TTC549 (cell line): Measurements from ENCODE around the gene THNSL1.
"Not testable (repeated sequence)": the region's sequence is repeated elsewhere in the genome, so short reads cannot be mapped to it uniquely, and the experiment has no call there.

ENCODE experiments used
- FAIRE-seq: peaks from 2 replicates; lab custom pipeline; 2012; peaks lifted over from hg19 to GRCh38; lab: Jason Lieb, UNC

THNSL1 gene

GRCh38 chr10:25011591-25011990, 4.8 kb upstream of the THNSL1 start:
- not testable (repeated sequence) for FAIRE-seq

DNA sequence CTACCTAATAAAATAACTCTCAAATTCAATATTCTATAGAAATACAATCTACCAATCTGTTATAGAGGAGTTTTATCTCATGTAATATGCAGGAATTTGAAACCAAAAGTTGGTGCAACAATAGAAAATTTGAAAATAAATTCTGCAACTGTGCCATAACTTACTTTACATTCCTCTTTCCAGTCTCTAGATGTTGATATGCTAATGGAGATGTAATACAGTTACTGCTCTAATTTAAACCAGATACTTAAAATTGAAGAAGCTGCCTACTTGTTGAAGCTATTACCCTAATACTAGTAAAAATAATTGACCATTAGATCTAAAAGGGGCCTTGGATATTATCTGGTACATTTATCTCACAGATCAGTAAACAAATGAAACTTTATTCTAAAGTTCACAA, 1.8 kb upstream of the THNSL1 start:
- no peak for FAIRE-seq

DNA sequence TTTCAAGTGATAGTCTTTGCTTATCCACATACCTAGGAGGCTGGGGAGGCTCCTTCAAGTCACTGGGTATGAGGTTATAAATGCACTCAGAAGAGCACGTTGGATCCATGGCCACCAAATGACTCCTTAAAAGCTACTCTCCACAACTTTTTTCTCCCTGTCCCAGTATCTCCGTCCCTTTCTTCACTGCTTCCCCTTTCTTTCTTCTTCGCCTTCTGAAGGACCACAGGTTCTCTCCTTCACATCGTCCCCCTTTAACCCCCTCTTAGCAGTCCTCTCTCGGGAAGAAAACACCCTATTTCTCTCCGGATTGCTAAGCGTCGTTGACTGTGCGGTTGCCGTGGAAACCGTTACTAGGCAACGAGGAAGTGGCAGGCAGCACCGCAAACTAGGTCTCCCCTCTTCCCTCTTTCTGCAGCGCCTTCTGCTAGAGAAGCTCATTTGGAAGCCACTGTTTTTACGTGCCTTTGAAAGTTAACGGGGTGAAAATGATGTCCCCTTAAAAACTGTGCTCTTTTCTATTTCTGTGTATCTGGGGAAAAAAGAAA, 510 bp upstream of the THNSL1 start, which contains the start of gene ENKUR:
Gene ENKUR, minus strand, starts transcription at position 331 of the 548 bp plus-strand sequence. Its CDS starts 222 bp downstream, at position 109.
- no peak for FAIRE-seq

DNA sequence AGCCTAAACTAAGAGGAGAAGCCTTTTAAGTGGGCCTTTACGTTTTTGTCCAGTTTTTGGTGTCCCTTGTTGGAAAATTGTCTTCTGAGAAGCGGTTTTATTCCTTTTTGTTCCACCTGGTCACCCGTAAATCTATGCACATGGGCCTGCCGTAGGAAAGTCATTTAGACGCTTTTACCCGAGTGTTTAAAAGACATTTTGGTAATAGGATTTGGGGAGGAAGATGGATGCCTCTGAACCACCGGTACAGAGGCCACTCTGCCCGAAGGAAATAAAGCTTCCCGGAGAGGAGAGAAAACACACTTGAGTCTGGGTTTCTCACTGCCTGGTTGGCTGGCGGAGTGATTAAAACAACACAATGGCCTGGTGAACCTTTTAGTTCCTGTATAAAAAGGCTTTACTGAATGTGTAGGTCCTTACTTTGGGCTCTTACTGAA, 760 bp downstream of the THNSL1 start:
- FAIRE-seq, result no peak

DNA sequence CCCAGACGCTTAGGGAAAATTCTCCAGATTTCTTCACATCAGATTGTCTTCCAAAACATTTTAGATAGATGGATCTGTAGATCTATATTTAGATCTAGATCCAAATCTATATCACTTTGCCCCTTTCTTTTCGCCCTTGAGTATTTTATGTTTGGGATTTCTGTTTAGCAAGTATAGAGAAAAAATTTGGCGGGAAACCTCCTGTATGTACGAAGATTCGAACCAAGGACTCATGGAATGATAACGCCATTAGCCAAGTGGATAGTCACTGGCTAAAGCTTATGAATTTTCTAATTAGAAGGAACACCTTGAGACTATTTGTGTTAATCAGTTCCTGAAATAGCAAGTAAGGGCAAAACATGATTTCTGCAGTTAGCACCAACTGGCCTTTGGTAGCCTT, 1.2 kb downstream of the THNSL1 start:
- FAIRE-seq, result no peak

DNA sequence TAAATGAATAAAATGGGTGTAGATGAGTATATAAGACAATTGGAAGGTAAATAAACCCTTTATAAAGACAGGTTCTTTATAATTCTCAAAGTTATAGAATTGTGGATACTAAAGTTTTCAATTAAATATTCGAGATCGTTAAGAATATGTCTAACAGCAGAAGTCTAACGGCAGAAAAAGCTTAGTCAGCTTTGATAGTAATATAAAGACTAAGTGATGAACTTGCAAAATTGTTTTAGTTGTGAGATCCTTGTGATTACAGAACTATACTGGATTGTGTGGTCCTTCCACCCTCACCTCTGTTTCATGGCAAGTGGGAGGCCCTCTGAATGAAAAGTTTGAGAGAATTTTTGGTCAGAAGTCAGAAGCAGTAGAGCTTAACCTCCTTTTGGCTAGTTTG, 2.3 kb downstream of the THNSL1 start:
- FAIRE-seq, result no peak

- FAIRE-seq, result no peak
These were observed 6.9 kb downstream of the THNSL1 start for GRCh38 chr10:25023278-25023677.

GRCh38 chr10:25024528-25024927, 8.1 kb downstream of the THNSL1 start:
- no peak for FAIRE-seq

DNA sequence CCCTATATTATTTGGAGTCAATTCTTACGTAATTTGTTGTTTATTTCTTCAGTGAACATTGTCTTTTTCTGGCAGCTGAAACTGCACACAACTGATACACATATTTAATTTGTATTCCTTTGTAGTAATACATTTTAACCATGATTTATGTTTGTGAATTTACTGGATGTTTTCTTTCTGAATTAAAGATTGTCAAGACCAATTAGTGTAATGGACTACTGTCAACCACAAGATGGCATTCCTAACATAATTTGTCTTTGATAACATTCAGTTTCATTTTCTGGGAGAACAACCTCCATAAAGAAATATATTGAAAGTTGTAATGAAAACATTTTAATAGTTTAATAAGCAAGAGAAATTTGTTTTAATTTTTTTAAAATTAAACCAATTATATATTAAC, 10.1 kb downstream of the THNSL1 start:
- no peak for FAIRE-seq

- FAIRE-seq, result no peak
These were observed 12.3 kb downstream of the THNSL1 start for GRCh38 chr10:25028711-25029110.

- FAIRE-seq, result no peak
These were observed 13.1 kb downstream of the THNSL1 start for GRCh38 chr10:25029519-25029918.

GRCh38 chr10:25036381-25036780, 20.0 kb downstream of the THNSL1 start:
- no peak for FAIRE-seq

DNA sequence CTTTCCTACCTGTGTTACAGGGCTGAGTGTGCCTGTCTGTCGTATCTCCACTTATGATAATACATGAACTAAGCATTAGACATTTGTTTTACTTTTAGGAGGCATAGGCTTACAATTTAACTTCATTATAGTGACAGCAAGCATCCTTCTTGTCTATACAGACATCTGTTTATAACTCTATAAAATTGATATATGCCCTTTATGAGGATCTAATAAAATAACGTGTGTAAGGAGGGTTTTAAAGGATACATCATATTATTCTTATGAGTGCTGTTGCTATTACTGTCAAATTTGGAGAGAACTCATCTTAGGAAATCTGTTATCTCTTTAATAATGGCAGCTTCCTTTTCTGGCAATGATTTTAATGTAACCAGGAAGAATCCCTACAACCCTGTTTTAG, 21.9 kb downstream of the THNSL1 start:
- FAIRE-seq, result no peak

DNA sequence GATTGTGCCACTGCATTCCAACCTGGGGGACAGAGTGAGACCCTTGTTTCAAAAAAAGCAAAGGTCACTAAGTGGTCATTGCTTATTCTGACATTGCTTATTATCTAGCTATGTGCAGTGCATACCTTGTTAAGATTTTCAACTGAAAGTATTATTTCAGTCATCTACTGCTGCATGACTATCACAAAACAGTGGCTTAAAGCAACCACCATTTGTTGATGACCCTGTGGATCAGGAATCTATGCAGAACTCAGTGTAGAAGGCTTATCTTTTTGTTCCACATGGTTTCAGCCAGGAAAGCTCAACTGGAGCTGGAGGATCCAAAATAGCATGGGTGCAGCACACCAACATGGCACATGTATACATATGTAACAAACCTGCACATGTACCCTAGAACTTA, 23.1 kb downstream of the THNSL1 start:
- no peak for FAIRE-seq

- FAIRE-seq, result no peak
These were observed 30.2 kb downstream of the THNSL1 start for GRCh38 chr10:25046641-25047040.

DNA sequence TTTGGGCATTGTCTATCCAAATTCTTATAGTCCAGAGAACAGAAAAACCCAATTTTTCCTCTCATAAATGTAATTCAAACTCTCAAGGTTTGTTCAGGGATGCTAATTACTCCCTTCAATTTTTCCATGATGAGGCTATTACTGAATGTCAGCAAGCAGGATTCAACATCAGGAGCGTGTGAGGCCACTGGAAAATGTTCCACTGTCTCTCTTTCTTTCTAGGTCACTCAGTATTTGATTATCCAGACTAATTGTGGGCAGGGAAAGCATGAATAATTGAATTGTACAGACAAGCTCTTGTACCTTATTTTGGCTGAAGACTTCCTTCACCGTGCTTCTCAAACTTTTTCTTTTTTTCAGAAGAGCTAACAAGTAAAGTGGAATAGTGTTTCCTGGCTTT, 30.7 kb downstream of the THNSL1 start:
- FAIRE-seq, result no peak

DNA sequence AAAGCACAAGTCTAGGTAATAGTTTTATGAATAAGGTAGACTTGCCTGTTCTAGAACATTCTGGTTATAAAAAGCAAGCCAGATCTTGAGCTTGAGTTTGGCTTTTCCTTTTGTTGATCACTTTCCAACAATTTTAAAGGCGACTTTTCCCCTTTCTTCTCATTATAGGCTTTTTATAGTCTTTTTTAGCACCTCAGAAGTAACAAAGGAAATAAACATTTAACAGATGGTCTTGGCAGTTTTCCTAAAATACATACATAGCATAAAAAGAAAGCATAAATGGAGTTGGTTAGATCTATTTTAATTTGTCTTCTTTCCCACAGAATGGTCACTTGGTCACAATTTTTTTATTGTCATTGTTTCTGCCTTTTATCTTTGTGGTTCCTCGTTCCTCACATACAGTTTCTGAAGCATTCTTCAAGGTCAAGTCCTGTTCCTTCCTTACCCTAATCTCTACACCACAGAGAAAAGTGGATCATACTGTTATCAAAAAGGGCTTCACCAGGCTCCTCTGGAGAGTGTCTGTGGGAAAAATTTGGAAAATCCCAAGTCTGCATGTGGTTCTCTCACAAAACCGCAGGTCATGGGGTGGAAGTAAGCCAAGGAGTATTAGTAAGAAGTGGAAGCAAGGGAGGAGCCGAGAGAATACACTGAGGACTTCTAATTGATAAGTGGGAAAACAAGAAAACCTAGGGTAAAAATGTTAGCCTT, 31.3 kb downstream of the THNSL1 start:
- FAIRE-seq, result no peak

GRCh38 chr10:25048450-25048849, 32.0 kb downstream of the THNSL1 start:
- no peak for FAIRE-seq

DNA sequence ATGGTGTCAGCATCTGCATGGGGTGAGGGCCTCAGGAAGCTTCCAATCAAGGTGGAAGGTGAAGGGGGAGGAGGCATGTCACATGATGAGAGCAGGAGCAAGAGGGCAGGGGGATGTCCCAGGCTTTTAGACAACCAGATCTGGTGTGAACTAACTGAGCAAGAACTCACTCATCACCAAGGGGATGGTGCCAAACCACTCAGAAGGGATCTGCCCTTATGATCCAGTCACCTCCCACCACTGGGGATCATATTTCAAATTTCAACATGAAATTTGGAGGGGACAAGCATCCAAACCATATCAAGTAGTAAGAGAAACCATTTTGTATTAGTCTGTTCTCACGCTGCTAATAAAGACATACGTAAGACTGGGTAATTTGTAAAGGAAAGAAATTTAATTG, 33.6 kb downstream of the THNSL1 start:
- FAIRE-seq, result no peak

DNA sequence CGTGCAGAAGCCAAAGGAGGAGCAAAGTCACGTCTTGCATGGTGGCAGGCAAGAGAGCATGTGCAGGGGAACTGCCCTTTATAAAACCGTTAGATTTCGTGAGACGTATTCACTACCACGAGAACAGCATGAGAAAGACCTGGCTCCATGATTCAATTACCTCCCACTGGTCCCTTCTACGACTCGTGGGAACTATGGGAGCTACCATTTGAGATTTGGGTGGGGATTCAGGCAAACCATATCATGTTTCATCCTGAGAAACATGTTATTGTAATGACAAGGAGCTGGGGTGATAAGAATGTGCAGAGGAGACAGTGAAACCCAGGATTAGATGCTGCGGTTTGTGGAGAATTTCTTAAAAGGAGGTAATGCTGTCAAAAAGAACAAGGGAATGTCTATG, 34.0 kb downstream of the THNSL1 start:
- no peak for FAIRE-seq

DNA sequence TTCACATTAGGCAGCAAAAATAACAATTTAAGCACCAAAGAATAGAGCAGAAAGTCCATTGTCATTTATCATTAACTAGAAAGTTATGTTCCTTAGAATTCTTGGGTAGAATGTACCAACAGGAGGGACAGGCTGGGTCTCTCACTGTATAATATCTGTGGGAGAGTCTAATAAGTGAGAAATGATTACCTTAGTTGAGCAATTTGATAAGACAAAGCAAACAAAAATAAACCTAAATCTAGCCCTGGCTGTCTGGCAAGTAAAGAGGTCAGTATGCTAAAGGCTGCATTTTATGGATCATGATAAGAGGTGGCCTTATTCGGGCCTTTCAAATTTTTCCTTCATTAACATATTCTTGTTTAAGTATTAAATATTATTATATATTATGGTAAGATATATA, 35.6 kb downstream of the THNSL1 start:
- FAIRE-seq, result no peak

GRCh38 chr10:25056726-25057125, 40.3 kb downstream of the THNSL1 start:
- no peak for FAIRE-seq

DNA sequence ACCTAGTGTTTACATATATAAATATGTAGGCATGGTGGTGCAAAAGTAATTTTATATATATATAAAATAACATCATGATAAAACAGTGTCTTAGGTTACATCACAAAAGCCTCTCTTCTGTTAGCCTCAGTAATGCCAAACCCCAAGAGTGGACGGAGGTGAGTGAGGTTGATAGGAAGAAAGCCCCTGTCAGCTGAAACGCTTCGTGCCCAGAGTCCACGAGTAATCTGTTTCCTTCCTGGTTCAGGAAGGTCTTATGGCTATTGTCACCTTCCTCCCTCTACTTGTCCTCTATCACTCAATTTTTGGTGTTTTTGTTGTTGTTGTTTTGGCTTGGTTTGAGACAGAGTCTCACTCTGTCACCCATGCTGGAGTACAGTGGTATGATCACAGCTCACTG, 41.5 kb downstream of the THNSL1 start:
- no peak for FAIRE-seq

DNA sequence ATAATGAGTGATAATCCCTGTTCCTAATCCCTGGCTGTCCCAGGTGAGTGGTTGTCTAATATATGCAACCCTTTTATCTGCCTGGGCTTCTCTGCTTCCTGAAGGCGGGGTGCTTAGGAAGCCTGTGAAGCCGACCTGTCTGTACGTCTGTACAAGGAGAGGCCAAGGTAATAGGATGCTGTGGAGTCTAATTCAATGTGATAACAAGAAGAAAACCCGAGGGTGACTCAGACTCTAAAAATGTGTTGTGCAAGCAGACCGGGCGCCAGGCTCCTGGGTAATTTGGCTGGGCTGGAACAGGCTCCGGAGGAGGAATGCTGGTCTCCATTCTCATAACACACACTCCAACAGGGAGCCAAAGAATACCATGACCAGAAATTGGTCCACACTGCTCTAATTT, 43.6 kb downstream of the THNSL1 start:
- FAIRE-seq, result no peak
